ENCODE results near the gene MEN1.

MEN1 gene

DNA sequence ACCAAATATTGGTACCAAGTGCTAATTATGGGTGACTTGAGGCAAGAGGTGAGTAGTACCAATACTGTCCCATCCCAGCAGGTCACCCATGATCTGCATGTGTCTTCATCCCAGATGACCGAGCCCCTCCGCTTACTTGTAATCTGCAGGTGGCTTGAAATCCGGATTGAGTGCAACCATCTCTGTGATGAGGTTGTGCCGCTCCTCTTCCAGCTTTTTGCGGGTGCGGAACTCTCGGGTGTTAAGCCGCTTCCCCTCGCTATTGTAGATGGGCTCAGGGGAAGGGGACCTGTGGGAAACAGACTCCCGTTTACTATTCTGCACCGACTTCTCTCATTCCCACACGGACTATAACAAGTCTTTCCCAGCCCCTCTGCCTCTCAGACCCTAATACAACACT, 40.2 kb downstream of the MEN1 start (continued):
- TF ChIP-seq HOXC10 (CRISPR knock-in tag; IDR thresholded peaks at IDR 0.05) (no peak), ZNF19 (tag by site-specific recombination; IDR thresholded peaks at IDR 0.05; ENCODE audit: low read depth) (no peak), ZNF792 (tag by site-specific recombination; IDR thresholded peaks at IDR 0.05) (no peak), KLF8 (tag by site-specific recombination; IDR thresholded peaks at IDR 0.05) (no peak), ZNF112 (tag by site-specific recombination; IDR thresholded peaks at IDR 0.05) (no peak), ZFHX2 (tag by site-specific recombination; conservative IDR thresholded peaks at IDR 0.05) (no peak)
- TF ChIP-seq, protein P1, sequence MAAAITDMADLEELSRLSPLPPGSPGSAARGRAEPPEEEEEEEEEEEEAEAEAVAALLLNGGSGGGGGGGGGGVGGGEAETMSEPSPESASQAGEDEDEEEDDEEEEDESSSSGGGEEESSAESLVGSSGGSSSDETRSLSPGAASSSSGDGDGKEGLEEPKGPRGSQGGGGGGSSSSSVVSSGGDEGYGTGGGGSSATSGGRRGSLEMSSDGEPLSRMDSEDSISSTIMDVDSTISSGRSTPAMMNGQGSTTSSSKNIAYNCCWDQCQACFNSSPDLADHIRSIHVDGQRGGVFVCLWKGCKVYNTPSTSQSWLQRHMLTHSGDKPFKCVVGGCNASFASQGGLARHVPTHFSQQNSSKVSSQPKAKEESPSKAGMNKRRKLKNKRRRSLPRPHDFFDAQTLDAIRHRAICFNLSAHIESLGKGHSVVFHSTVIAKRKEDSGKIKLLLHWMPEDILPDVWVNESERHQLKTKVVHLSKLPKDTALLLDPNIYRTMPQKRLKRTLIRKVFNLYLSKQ (tag by site-specific recombination; IDR thresholded peaks at IDR 0.05; ENCODE audit: borderline replicate concordance) = no peak

DNA sequence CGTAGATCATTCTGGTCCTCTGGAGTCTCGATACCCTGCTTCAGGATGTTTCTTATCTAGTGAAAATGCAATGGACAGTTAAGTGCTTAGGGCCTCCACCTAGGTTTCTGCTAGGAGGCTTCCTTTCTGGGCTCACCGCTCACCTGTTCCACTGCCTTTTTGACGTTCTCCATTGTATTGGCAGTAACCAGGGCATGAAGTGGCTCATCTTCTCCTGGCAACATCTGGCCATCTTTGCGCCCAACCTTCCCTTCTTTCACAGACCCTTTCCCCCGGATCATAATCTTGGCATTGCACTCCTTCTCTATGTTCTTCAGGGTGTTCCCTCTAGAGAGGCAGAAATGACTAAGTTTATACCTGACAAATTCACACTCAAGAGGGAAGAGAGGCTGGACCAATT, 41.1 kb downstream of the MEN1 start:
- no peak for TF ChIP-seq ZNF423 (tag by site-specific recombination; IDR thresholded peaks at IDR 0.05)
- TF ChIP-seq IKZF3 (tag by site-specific recombination; IDR thresholded peaks at IDR 0.05) = no peak
- TF ChIP-seq, protein P2, sequence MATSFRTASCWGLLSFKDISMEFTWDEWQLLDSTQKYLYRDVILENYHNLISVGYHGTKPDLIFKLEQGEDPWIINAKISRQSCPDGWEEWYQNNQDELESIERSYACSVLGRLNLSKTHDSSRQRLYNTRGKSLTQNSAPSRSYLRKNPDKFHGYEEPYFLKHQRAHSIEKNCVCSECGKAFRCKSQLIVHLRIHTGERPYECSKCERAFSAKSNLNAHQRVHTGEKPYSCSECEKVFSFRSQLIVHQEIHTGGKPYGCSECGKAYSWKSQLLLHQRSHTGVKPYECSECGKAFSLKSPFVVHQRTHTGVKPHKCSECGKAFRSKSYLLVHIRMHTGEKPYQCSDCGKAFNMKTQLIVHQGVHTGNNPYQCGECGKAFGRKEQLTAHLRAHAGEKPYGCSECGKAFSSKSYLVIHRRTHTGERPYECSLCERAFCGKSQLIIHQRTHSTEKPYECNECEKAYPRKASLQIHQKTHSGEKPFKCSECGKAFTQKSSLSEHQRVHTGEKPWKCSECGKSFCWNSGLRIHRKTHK (tag by site-specific recombination; IDR thresholded peaks at IDR 0.05) = no peak
- TF ChIP-seq, protein P1 (tag by site-specific recombination; IDR thresholded peaks at IDR 0.05; ENCODE audit: borderline replicate concordance) = no peak
- CTCF ChIA-PET = interaction anchor here (2.1 kb wide), 1 partner anchor 81 kb away, joined by 12 read pairs; no protein-coding TSS in a partner anchor
- POLR2A ChIA-PET = interaction anchor here (0.7 to 0.8 kb wide), 2 partner anchors 8 to 9 kb away, joined by 3 to 4 read pairs; partner anchors contain the start of gene SF1
- peaks cover 18 to 99% of the 10 kb centered on the region in 2 experiments for H3K36me3 ChIP-seq (ENCODE audit: control insufficient read depth in 2 of 2, insufficient read depth in 1 of 2, low read length in 2 of 2)
- peaks cover 4% of the 10 kb centered on the region for H3K4me1 ChIP-seq (ENCODE audit: control insufficient read depth, insufficient read depth, low read length)
- no peak overlapping the region for H3K27ac ChIP-seq (ENCODE audit: extremely low read depth, low read depth, low read length)
- no peaks in the 10 kb centered on the region for H3K9me3 ChIP-seq (ENCODE audit: control insufficient read depth, insufficient read depth, low read depth, low read length)
- no peak overlapping the region for H3K4me3 ChIP-seq (ENCODE audit: low read depth, low read length)

DNA sequence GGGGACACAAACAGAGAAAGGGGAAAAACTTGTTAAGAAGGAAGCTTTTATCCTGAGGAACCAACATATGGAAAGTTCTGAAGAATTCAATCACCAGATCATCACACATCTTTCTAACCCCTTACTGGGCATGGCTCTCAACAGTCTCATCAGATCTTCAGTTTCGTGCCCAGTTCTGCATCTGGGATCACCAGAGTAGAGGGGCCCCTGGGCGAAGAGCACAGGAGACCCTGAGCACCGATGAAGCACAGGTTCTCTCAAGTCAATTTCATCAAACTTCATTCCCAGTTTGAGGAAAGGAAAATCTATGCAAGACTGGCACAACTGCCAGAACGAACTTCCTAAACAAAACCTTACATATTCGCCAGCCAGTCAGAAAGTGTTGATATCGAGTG, 42.1 kb downstream of the MEN1 start:
- Histone ChIP-seq H3K4me1 (ENCODE audit: control insufficient read depth, insufficient read depth, low read length) (peaks cover 7% of the 10 kb centered on the region), H3K36me3 (ENCODE audit: control insufficient read depth in 2 of 2, insufficient read depth in 1 of 2, low read length in 2 of 2) (peaks cover 12 to 99% of the 10 kb centered on the region in 2 experiments), H3K4me3 (ENCODE audit: low read depth, low read length) (no peak overlapping the region), H3K27ac (ENCODE audit: extremely low read depth, low read depth, low read length) (no peak overlapping the region), H3K9me3 (ENCODE audit: control insufficient read depth, insufficient read depth, low read depth, low read length) (no peaks in the 10 kb centered on the region)
- CTCF ChIA-PET = interaction anchor here (0.6 to 2.1 kb wide), 11 partner anchors 8 to 380 kb away, joined by 3 to 13 read pairs (median 4); partner anchors contain the start of gene SF1
- POLR2A ChIA-PET = interaction anchor here (1.0 kb wide), 1 partner anchor 10 kb away, joined by 7 read pairs; the partner anchor contains the start of gene SF1
- no peak for TF ChIP-seq ZBTB21 (tag by site-specific recombination; IDR thresholded peaks at IDR 0.05)
- no peak for TF ChIP-seq ZNF175 (tag by site-specific recombination; IDR thresholded peaks at IDR 0.05)
- TF ChIP-seq ZNF670 (tag by site-specific recombination; IDR thresholded peaks at IDR 0.05; ENCODE audit: low read depth) = no peak
- no peak for TF ChIP-seq ZNF133 (tag by site-specific recombination; IDR thresholded peaks at IDR 0.05)
- TF ChIP-seq ZNF16 (tag by site-specific recombination; IDR thresholded peaks at IDR 0.05; ENCODE audit: low read depth) = no peak
- TF ChIP-seq ZNF138 (tag by site-specific recombination; IDR thresholded peaks at IDR 0.05; ENCODE audit: borderline replicate concordance) = no peak
- no peak for TF ChIP-seq ZNF37A (tag by site-specific recombination; IDR thresholded peaks at IDR 0.05)
- no peak for TF ChIP-seq ZNF335 (tag by site-specific recombination; conservative IDR thresholded peaks at IDR 0.05)
- TF ChIP-seq, protein P3, sequence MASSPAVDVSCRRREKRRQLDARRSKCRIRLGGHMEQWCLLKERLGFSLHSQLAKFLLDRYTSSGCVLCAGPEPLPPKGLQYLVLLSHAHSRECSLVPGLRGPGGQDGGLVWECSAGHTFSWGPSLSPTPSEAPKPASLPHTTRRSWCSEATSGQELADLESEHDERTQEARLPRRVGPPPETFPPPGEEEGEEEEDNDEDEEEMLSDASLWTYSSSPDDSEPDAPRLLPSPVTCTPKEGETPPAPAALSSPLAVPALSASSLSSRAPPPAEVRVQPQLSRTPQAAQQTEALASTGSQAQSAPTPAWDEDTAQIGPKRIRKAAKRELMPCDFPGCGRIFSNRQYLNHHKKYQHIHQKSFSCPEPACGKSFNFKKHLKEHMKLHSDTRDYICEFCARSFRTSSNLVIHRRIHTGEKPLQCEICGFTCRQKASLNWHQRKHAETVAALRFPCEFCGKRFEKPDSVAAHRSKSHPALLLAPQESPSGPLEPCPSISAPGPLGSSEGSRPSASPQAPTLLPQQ (tag by site-specific recombination; IDR thresholded peaks at IDR 0.05) = no peak
- no peak for TF ChIP-seq KLF16 (tag by site-specific recombination; IDR thresholded peaks at IDR 0.05)
- TF ChIP-seq, protein P4, sequence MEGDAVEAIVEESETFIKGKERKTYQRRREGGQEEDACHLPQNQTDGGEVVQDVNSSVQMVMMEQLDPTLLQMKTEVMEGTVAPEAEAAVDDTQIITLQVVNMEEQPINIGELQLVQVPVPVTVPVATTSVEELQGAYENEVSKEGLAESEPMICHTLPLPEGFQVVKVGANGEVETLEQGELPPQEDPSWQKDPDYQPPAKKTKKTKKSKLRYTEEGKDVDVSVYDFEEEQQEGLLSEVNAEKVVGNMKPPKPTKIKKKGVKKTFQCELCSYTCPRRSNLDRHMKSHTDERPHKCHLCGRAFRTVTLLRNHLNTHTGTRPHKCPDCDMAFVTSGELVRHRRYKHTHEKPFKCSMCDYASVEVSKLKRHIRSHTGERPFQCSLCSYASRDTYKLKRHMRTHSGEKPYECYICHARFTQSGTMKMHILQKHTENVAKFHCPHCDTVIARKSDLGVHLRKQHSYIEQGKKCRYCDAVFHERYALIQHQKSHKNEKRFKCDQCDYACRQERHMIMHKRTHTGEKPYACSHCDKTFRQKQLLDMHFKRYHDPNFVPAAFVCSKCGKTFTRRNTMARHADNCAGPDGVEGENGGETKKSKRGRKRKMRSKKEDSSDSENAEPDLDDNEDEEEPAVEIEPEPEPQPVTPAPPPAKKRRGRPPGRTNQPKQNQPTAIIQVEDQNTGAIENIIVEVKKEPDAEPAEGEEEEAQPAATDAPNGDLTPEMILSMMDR (tag by site-specific recombination; IDR thresholded peaks at IDR 0.05) = no peak
- TF ChIP-seq GLI2 (tag by site-specific recombination; IDR thresholded peaks at IDR 0.05; ENCODE audit: borderline replicate concordance, low read depth) = no peak
- TF ChIP-seq, protein P5, sequence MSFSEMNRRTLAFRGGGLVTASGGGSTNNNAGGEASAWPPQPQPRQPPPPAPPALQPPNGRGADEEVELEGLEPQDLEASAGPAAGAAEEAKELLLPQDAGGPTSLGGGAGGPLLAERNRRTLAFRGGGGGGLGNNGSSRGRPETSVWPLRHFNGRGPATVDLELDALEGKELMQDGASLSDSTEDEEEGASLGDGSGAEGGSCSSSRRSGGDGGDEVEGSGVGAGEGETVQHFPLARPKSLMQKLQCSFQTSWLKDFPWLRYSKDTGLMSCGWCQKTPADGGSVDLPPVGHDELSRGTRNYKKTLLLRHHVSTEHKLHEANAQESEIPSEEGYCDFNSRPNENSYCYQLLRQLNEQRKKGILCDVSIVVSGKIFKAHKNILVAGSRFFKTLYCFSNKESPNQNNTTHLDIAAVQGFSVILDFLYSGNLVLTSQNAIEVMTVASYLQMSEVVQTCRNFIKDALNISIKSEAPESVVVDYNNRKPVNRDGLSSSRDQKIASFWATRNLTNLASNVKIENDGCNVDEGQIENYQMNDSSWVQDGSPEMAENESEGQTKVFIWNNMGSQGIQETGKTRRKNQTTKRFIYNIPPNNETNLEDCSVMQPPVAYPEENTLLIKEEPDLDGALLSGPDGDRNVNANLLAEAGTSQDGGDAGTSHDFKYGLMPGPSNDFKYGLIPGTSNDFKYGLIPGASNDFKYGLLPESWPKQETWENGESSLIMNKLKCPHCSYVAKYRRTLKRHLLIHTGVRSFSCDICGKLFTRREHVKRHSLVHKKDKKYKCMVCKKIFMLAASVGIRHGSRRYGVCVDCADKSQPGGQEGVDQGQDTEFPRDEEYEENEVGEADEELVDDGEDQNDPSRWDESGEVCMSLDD (tag by site-specific recombination; IDR thresholded peaks at IDR 0.05) = no peak
- TF ChIP-seq ZBTB48 (tag by site-specific recombination; IDR thresholded peaks at IDR 0.05) = no peak

Data from HEK293 (cell line).